Activated naive CD4-positive, alpha-beta T cell (primary cell): ENCODE data around the gene RSPH3.
"Not testable (repeated sequence)": the region's sequence is repeated elsewhere in the genome, so short reads cannot be mapped to it uniquely, and the experiment has no call there.

Experiments
- DNase-seq, 4 experiments: peaks; one replicate each; lab custom pipeline; 2025; lab: John Stamatoyannopoulos, UW

The RSPH3 gene

DNA sequence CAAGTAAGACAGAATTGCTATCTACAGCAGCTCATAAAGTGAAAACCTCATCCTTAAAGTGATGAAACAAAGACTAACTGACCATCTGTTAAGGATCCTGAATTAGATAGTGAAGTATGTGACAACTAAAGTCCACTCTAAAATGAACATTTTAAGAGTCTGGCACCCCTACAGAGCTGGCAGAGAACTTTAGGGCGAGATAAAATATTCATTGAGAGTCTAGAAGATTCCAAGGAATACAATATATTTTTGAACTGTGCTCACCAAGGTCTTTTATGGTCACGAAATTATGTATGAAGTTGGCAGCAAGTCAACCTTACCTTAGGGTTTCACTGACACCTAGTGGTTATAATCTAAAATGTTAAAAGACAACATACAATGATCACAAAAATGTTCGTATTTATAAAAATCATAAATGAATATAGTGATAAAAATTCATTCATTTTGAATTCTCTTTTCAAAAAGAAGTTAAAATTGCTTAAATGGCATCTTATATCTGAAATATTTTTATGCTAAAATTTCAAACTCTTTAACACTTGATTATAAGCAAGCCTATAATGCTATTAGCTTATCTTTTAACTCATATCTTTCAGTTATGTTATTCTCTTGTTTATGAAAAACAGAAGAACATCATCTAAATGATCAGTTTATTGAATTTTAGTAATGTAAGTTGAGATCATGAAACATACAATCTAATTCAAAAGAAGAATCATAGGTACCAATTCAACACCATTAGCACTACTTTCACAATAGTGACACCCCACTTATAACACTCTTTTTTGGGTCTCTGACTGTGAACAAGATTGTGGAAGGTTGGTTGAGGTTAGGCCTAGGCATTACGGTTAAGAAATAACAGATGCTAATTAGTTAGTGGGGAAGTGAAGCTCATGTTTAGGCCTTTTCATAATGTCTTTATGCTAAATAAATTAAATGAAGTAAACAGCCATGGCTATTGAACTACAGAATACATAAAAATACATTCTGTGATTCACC, 27.5 kb downstream of the RSPH3 start:
- no peak for DNase-seq

DNA sequence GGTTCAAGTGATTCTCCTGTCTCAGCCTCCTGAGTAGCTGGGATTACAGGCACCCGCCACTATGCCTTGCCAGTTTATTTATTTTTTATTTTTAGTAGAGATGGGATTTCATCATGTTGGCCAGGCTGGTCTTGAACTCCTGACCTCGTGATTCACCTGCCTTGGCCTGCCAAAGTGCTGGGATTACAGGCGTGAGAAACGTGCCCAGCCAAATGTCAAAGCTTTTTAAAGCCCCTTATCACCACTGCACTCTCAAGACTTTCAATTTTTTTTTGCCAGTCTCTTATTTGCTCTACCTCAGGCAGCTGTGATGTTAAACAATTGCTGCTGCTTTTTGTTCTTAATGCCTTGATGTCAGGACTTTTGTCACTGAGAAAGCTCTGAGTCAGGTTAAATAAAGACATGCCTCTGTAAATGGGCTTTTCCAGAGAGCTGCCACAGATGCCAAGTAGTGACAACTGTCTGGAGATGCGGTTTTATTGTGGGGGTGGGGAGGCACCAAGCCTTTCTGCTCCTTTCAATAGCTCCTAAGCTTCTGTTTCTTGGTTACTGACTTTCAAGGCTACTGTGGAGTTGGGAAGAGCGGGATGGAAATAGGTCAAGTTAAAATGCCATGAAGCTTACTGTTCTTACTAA, 29.2 kb downstream of the RSPH3 start:
- no peak for DNase-seq

DNA sequence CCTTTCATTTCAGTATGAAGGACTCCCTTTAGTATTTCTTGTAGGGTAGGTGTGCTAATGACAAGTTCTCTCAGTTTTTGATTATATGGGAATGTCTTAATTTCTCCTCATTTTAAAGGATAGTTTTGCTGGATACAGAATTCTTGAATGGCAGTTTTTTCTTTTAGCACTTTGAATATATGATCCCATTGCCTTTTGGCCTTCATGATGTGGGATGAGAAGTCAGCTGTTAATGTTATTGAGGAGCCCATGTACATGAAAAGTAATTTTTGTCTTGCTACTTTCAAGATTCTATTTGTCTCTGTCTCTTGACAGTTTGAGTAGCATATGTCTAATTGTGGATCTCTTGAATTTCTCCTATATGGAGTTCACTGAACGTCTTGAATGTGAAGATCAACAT, 30.9 kb downstream of the RSPH3 start:
- DNase-seq = no peak

DNA sequence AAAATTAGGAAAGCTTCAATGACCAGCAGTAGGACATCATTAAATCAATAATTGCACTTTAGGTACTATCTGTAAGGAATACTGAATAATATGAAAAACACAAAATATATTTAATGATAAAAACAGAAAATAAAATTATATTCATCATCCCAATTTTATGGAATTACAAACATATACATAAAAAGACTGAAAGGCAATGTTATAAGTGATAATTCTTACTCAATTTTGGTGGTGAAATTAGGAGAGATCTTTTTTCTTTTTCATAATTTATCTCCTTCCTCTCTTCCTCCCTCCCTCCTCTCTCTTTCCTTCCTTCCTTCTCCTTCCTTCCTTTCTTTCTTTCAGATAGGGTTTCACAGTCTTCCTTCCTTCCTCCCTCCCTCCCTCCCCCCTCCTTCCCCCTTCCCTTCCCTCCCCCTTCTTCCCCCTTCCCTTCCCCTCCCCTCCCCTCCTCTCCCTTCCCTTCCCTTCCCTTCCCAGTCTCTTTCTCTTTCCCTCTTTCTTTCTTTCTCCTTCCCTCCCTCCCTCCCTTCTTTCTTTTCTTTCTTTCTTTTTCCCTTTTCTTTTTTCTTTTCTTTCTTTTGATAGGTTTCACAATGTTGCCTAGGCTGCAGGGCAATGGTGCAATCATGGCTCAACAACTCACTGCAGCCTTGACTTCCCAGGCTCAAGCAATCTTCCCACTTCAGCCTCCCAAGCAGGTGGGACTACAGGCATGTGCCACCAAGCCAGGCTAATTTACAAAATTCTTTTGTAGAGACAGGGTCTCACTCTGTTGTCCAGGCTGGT, 36.8 kb downstream of the RSPH3 start:
- DNase-seq = no peak

DNA sequence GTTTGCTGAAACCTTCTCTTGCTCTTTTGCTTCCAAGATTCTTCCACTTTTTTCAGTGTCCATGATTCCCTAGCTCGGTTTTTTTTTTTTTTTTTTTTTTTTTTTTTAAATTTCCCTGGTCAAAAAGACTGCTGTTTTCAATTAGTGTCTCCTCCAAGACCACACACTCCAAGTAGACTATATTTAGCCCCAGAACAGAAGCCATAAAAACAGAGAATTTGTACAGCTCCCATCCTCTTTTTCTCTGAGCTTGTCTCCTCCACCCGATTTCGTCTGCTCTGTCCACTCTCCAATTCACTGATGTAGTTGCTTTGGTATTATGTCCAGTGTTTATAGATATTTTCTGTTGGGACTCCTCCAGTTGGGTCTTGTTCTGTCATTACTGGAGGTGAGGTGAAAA, 37.6 kb downstream of the RSPH3 start:
- DNase-seq = no peak

DNA sequence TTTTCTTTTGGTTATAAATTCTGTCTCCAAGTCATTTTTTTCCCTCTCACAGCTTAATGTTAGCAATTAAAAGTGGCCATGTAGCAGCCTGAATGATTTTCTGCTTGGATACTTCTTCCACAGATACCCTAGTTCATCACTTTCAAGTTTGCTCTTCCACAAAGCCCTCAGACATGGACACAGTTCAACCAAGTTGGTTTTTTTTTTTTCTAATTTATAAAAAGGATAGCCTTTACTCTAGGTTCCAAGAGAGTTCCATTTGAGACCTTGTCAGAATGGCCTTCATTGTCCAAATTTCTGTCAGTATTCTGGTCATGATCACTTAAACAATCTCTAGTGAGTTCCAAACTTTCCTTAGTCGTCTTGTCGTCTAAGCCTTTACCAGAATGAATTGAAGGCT, 40.0 kb downstream of the RSPH3 start:
- no peak for DNase-seq

DNA sequence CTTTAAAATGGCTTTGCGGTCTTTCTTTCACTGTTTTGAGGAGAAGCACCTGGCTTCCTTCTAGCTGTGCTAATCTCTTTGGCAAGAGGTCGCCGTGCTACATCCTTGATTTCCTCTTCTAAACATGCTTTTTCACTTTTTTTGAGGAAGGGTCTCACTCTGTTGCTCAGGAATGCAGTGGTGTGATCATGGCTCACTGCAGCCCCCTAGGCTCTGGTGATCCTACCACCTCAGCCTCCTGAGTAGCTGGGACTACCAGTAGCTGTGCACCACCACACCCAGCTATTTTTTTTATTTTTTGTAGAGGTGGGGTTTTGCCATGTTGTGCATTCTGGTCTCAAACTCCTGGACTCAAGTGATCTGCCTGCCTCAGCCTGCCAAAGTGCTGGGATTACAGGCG, 40.5 kb downstream of the RSPH3 start:
- DNase-seq = no peak

DNA sequence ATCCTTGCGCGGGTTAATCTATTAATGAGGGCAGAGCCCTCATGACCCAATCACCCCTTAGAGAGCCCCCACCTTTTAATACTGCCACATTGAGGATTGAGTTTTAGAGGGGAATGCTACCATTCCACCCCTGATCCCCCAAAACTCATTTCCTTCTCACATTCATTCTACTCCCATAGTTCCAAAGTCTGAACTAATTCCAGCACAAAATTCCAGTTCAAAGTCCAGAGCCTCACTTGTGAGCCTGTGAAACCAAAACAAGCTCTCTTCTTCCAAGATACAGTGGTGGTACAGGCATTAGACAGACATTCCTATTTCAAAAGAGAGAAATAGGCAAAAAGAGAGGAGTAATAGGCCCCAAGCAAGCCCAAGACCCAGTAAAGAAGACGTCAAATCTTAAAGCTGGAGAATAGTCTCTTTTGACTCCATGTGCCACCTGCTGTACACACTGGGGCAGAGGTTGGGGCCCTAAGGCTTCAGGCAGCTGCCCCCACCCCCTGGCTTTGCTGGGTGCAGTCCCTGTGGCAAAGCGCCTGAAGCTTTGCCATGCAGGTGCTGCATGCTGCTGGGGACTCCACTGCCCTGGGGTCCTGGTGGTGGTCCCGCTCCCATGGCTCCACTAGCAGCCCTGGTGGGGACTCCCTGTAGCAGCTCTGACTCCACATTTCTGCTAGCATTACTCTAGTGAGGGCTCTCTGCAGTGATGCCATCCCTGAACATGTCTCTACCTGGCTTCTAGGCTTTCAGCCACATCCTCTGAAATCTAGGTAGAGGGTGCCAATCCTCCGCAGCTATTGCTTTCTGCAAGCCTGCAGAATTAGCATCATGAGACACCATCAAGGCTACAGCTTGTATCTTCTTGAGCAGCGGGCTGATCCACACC, 41.3 kb downstream of the RSPH3 start:
- no peak for DNase-seq

DNA sequence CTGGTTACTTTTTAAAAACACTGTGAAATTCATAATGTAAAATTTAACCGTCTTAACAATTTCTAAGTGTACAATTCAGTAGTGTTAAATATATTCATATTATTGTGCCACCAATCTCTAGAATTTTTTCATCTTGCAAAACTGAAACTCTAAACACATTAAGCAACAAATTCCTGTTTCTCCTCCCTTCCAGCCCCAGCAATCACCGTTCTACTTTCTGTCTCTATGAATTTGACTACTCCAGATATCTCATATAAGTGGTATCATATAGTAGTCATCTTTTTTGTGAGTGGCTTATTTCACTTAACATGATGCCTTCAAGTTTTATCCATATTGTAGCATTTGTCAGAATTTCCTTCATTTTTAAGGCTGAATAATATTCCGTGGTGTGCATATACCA, 44.7 kb downstream of the RSPH3 start:
- no peak for DNase-seq

DNA sequence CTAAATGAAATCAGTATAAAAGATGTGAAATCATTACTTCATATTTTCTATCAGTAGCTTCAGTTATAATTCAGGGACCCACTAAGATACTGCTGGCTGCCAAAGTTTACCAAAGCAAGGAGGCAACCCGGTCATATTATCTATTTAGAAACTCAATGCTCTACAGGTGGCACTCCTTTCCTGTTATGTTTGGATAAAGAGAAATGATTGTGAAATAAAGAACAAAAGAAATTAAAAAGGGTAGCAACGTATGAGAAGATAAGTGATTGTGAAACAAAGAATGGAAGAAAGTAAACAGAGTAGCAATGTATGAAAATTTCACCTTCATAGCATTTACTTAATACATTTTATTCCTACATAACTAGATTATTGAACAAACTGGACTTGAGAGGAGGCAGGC, 45.2 kb downstream of the RSPH3 start:
- DNase-seq = no peak

DNA sequence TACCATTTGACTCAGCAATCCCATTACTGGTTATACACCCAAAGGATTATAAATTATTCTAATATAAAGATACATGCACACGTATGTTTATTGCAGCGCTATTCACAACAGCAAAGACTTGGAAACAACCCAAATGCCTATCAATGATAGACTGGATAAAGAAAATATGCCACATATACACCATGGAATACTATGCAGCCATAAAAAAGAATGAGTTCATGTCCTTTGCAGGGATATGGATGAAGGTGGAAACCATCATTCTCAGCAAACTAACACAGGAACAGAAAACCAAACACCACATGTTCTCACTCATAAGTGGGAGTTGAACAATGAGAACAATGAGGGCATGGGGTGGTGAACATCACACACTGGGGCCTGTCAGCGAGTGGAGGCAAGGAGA, 48.0 kb downstream of the RSPH3 start:
- DNase-seq = not testable (repeated sequence)

DNA sequence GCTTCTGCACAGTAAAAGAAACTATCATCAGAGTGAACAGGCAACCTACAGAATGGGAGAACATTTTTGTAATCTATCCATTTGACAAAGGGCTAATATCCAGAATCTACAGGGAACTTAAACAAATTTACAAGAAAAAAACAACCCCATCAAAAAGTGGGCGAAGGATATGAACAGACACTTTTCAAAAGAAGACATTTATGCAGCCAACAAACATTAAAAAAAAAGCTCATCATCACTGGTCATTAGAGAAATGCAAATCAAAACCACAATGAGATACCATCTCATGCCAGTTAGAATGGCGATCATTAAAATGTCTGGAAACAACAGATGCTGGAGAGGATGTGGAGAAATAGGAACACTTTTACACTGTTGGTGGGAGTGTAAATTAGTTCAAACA, 48.4 kb downstream of the RSPH3 start:
- DNase-seq = not testable (repeated sequence)

DNA sequence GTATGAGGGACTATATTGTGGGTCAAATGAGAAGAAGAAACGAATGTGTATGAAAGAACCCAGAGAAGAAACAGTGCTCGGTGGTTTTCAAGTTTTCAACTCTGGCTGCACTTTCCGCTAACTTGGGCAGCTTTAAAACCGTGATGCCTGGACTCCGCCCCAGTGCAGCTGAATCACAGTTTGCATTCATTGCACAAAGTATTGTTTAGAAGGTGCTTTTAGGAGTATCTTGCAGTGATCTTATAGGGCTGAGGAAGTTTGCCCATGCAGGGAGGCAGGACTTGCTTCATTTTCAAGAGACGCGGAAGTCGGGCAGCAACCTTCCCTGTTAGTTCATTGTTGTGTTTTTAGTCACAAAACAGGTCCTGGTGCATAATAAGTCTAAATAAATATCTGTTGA, 52.7 kb downstream of the RSPH3 start:
- DNase-seq = no peak

DNA sequence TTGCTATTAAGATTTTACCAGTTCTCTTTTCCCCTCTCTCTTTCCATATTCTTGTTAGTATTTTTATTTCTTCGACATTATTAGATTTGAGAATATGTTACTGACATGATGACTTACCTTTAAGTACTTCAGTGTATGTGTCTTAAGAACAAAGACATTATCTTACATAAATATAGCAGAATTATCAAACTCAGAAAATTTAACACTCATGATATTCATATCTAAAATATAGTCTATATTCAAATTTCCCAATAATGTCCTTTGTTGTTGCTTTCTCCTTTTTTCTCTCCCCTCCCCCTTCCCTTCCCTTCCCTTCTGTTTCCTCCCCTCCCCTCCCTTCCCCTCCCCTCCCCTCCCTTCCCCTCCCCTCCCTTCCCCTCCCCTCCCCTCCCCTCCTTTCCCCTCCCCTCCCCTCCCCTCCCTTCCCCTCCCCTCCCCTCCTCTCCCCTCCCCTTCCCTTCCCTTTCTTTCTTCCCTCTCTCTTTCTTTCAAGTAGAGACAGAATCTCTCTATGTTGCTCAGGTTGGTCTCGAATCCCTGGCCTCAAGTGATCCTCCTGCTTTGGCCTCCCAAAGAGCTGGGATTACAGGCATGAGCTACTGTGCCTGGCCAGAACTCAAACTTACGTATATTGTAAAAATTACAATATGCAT, 56.5 kb downstream of the RSPH3 start:
- no peak for DNase-seq

DNA sequence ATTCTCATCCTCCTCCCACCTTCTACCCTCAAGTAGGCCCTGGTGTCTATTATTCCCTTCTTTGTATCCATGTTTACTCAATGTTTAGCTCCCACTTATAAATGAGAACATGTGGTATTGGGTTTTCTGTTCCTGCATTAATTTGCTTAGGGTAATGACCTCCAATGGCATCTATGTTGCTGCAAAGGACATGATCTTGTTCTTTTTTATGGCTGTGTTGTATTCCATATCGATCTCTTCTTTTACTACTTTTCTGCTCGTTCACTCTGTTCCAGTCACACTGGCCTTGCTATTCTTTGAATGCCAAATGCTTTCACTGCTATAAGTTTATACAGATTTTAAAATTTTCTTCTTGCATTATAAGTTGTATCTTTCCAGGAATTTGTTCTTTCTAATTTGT, 57.7 kb downstream of the RSPH3 start:
- no peak for DNase-seq

DNA sequence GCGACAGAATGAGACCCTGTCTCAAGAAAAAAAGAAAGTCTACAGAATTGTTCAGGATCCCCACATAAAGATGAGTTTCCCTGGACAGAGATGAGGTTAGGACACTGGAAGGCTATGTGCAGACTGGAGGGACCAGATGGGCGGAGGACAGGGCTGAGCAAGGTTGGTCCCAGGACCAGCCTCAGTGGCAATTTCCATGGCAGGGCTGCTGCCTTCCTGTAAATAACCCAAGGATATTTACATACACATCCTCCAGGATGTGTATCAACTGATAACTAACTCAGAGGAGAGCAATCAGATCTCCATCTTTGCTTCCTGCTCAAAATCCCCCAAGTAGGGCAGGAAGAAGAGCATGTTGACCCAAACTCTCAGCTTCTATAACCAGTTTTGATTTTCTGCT, 58.8 kb downstream of the RSPH3 start:
- no peak for DNase-seq

DNA sequence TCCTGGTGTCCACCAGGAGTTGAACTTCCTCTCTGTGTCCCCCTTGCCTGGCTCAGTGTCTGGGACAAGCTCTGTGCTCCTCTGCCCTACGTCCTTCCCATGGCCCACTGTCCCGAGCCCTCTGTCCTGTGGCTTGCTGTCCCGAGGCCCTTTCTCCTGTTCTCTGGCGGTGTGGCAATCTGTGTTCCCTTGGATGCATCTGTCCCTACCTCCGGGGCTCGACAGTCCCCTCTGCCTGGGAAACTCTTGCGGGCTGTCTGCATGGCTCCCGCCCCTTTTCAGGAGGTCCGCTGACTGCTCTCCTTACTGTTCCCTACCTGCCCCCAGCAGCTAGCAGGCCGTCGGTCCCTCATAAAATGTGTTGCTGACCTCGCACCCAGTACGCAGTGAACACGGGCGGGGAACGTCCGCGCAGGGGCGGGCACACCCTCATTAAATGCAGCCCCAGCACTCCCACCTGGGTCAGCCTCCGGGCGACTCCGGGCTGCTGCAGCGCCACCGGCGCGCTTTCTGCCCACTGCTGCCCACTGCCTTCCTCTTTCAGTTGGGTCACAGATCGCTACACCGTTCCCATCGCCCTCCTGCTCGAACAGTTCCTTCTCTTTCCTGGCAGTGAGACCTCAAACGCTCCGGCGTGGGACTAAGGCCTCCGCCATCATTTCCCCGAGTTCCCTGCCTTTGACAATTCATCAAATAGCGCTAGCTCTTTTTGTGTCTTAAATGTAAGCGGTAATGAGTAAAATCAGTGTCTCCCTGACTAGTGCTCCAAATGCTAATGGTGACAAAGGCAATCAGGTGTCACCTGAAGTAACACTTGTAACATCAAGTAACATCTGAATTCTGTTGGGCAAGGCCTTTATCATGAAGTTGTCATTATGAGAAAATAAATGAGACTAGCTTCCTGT, 60.5 kb downstream of the RSPH3 start:
- DNase-seq = no peak

DNA sequence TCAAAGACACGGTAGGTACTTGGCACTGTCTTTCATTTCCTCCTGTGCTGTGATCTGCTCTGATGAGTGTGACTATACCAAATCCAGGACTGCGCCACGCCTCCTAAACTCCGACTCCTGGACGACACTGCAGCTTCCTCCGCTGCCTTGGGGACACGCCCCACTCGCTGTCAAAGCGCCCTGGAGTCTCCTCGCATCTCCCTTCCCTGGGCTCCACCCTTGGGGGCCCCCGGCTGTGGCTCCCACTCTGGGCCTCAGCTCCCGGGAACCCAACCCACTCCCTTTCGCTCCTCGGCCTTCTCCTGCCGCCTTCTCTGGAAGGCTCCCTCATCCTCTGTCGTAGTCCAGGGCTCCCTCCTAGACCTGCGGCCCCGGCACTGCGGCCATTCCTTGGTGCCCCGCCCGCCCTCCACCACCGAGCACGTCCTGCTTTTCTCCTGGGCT, 61.2 kb downstream of the RSPH3 start:
- DNase-seq = no peak

DNA sequence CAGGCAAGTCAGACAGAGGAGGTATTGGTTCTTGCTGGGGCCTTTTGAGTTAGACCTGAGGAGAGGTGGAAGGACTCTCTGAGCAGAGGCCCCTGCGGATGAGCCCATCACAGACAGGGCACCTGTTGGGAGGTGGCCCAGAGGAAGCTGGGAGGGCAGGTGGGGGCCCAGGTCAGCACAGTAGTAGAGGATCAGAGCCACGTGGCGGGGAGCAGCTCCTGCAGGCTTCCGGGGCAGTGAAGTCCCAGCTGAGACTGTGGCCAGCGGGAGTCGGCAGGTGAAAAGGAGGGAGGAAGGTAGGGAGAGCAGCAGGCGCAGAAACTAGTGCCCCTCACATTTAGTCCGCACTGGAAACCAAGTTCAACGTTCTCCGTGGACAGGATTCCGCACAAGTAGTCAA, 61.8 kb downstream of the RSPH3 start:
- DNase-seq = no peak

DNA sequence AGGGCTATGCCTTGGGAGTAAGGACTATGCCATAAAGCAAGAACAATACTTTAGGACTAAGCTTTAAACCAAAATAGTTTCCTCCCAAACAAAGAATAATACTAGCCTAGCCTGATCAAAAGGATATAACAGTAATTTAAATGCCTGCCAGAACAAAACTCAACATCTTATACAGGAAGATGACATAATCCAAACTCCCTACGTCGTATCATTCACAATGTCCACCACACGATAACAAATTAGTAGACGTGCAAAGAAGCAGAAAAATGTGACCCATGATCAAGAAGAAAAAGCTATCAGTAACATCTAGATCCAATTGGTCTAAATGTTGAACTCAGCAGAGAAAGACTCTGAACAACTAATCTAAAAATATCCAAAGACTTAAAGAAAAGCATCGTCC, 65.8 kb downstream of the RSPH3 start:
- no peak for DNase-seq
